Mesothelial cell of epicardium (in vitro differentiated cells): ENCODE measurements around the gene MEIS2. TPM values are rescaled to one million over a fixed set of nuclear protein-coding genes. Genes with fewer than 3 reads are reported as not detected.

ENCODE experiments used
- DNase-seq, 2 experiments: peaks; one replicate each; pipeline ENCODE4 v3.0.0; 2021; ENCODE audit warnings: low spot score in 2 of 2; ENCODE audit not compliant: unreplicated experiment in 2 of 2
- H3K27ac Mint-ChIP-seq: 2 replicates; pipeline ENCODE4 v1.8.0; 2021; ENCODE audit warnings: mixed read lengths
- H3K27me3 Mint-ChIP-seq: 2 replicates; pipeline ENCODE4 v1.8.0; 2021; ENCODE audit warnings: low read depth, mixed read lengths
- H3K36me3 Mint-ChIP-seq: 2 replicates; pipeline ENCODE4 v1.8.0; 2021; ENCODE audit warnings: mixed read lengths
- H3K4me1 Mint-ChIP-seq: 2 replicates; pipeline ENCODE4 v1.8.0; 2021; ENCODE audit warnings: mixed read lengths
- H3K4me3 Mint-ChIP-seq: 2 replicates; pipeline ENCODE4 v1.8.0; 2021; ENCODE audit warnings: mild to moderate bottlenecking, moderate library complexity, mixed read lengths
- H3K9me3 Mint-ChIP-seq: 2 replicates; pipeline ENCODE4 v1.8.0; 2021; ENCODE audit warnings: mixed read lengths
- CTCF ChIP-seq: fragments of 200-600 bp; sonication (generic); IDR thresholded peaks from one replicate; pipeline ENCODE4 v1.5.0; 2021; ENCODE audit warnings: antibody characterized with exemption; ENCODE audit not compliant: unreplicated experiment
- total RNA-seq: library from RNA; stranded (reverse); gene quantifications from 3 replicates; pipeline ENCODE4 v1.2.1, GENCODE V29; 2021

MEIS2 gene
- total RNA-seq, 1 donor from 2014 or later, result 397 TPM

- peaks cover 29% of the 10 kb centered on the region for H3K4me1 Mint-ChIP-seq
- peak in 1 of 2 experiments; percentile 41 for DNase-seq
- peak overlapping the region; percentile 98 for H3K4me3 Mint-ChIP-seq
- no peaks in the 10 kb centered on the region for H3K9me3 Mint-ChIP-seq
- H3K27ac Mint-ChIP-seq, result peak overlapping the region; percentile 100
- TF ChIP-seq CTCF, result no peak
- H3K27me3 Mint-ChIP-seq, result peaks cover 2% of the 10 kb centered on the region
- peaks cover 44% of the 10 kb centered on the region for H3K36me3 Mint-ChIP-seq
Observed at GRCh38 chr15:37097144-37097919, 3.0 kb downstream of the MEIS2 start.

GRCh38 chr15:37096558-37097143, 3.7 kb downstream of the MEIS2 start:
- Mint-ChIP-seq H3K4me1 (peaks cover 36% of the 10 kb centered on the region), H3K27ac (peak overlapping the region; percentile 100), H3K36me3 (peaks cover 46% of the 10 kb centered on the region), H3K4me3 (peak overlapping the region; percentile 98), H3K27me3 (peaks cover 2% of the 10 kb centered on the region), H3K9me3 (no peaks in the 10 kb centered on the region)
- no peak for TF ChIP-seq CTCF
- peak in 1 of 2 experiments; percentile 38 for DNase-seq

- Mint-ChIP-seq H3K27me3 (no peaks in the 10 kb centered on the region), H3K9me3 (no peaks in the 10 kb centered on the region), H3K4me1 (peaks cover 43% of the 10 kb centered on the region), H3K4me3 (peak overlapping the region; percentile 98), H3K27ac (peak overlapping the region; percentile 100), H3K36me3 (peaks cover 50% of the 10 kb centered on the region)
- peak in 1 of 2 experiments; percentile 40 for DNase-seq
- no peak for TF ChIP-seq CTCF
Observed at GRCh38 chr15:37095770-37096557, 4.4 kb downstream of the MEIS2 start.

- Mint-ChIP-seq H3K4me1 (peaks cover 49% of the 10 kb centered on the region), H3K27ac (peak overlapping the region; percentile 100), H3K27me3 (no peaks in the 10 kb centered on the region), H3K36me3 (peaks cover 55% of the 10 kb centered on the region), H3K4me3 (peak overlapping the region; percentile 98), H3K9me3 (no peaks in the 10 kb centered on the region)
- peak in 1 of 2 experiments; percentile 43 for DNase-seq
- TF ChIP-seq CTCF, result no peak
Observed at GRCh38 chr15:37094915-37095711, 5.2 kb downstream of the MEIS2 start.

GRCh38 chr15:37094333-37094914, 5.9 kb downstream of the MEIS2 start:
- Mint-ChIP-seq H3K4me1 (peaks cover 49% of the 10 kb centered on the region), H3K27ac (peak overlapping the region; percentile 100), H3K27me3 (no peaks in the 10 kb centered on the region), H3K4me3 (peak overlapping the region; percentile 98), H3K36me3 (peaks cover 55% of the 10 kb centered on the region), H3K9me3 (no peaks in the 10 kb centered on the region)
- DNase-seq, result no peak
- TF ChIP-seq CTCF, result no peak
